Panc1 (cell line): ENCODE results near the gene PLCL1.

Source experiments
- POLR2AphosphoS5 ChIP-seq: IDR thresholded peaks from 2 replicates; pipeline ENCODE4 v1.6.1; 2012; ENCODE audit warnings: mild to moderate bottlenecking, low read depth, low read length, moderate library complexity
- SIN3A ChIP-seq: IDR thresholded peaks from 2 replicates; pipeline ENCODE4 v1.6.1; 2012; ENCODE audit warnings: low read depth, mild to moderate bottlenecking, low read length, moderate library complexity, borderline replicate concordance; ENCODE audit not compliant: insufficient read depth
- TCF7L2 ChIP-seq: IDR thresholded peaks from 2 replicates; pipeline ENCODE4 v1.6.1; 2011; ENCODE audit warnings: mild to moderate bottlenecking, low read depth, low read length, inconsistent platforms
- TF ChIP-seq, protein P1 (sequence below): fragments of 450-650 bp; IDR thresholded peaks from 2 replicates; pipeline ENCODE4 v1.5.1; 2017; ENCODE audit warnings: mild to moderate bottlenecking

DNA sequence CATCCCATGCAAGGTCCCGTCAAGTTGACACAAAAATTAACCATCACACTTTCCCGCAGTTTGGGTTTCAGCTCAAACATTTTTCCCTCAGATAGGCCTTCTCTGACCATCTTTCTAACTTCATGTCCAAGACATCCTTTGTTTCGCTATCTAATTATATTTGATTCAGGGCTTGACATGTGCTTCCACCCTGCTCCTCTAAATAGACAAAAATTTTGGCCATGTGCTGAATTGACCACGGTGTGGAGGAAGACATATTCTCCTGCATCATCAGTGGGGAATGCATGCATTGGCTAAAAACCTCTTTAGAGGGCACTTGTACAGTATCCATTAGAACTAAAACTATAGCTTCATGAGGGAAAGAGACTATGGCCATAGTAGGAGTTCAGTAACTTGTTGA, 81.2 kb downstream of the PLCL1 start:
- TF ChIP-seq, protein P1, sequence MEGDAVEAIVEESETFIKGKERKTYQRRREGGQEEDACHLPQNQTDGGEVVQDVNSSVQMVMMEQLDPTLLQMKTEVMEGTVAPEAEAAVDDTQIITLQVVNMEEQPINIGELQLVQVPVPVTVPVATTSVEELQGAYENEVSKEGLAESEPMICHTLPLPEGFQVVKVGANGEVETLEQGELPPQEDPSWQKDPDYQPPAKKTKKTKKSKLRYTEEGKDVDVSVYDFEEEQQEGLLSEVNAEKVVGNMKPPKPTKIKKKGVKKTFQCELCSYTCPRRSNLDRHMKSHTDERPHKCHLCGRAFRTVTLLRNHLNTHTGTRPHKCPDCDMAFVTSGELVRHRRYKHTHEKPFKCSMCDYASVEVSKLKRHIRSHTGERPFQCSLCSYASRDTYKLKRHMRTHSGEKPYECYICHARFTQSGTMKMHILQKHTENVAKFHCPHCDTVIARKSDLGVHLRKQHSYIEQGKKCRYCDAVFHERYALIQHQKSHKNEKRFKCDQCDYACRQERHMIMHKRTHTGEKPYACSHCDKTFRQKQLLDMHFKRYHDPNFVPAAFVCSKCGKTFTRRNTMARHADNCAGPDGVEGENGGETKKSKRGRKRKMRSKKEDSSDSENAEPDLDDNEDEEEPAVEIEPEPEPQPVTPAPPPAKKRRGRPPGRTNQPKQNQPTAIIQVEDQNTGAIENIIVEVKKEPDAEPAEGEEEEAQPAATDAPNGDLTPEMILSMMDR: no peak
- TF ChIP-seq SIN3A (no peak), TCF7L2 (no peak), POLR2AphosphoS5 (no peak)
